HepG2 (cell line): Measurements from ENCODE around the gene SAE1. TPM values are rescaled to one million over a fixed set of nuclear protein-coding genes. Genes with fewer than 3 reads are reported as not detected.
A peak's percentile ranks its signal among the peaks of the same experiment; 100 is the strongest.

Experiments used
- CBX5 ChIP-seq: sonication (generic); formaldehyde crosslinking; IDR thresholded peaks from 2 replicates; pipeline ENCODE4 v1.4.0; 2020; ENCODE audit warnings: missing genetic modification reagents, borderline replicate concordance
- HMGXB3 ChIP-seq: sonication (generic); formaldehyde crosslinking; IDR thresholded peaks from 2 replicates; pipeline ENCODE4 v1.4.0; 2020; ENCODE audit warnings: missing genetic modification reagents, borderline replicate concordance
- HNF1B ChIP-seq: sonication (generic); formaldehyde crosslinking; IDR thresholded peaks from 2 replicates; pipeline ENCODE4 v1.5.1; 2020; ENCODE audit warnings: mild to moderate bottlenecking, moderate library complexity, missing genetic modification reagents
- HOXA3 ChIP-seq: sonication (generic); formaldehyde crosslinking; IDR thresholded peaks from 2 replicates; pipeline ENCODE4 v1.5.0; 2020; ENCODE audit warnings: missing genetic modification reagents
- IRF1 ChIP-seq: sonication (generic); formaldehyde crosslinking; IDR thresholded peaks from 2 replicates; pipeline ENCODE4 v1.4.0; 2020; ENCODE audit warnings: low read depth, mild to moderate bottlenecking, missing genetic modification reagents
- MAFF ChIP-seq: IDR thresholded peaks from 2 replicates; pipeline ENCODE4 v1.6.1; 2011; ENCODE audit warnings: low read depth, low read length, improper control_type of control experiment
- NFATC3 ChIP-seq: sonication (generic); formaldehyde crosslinking; IDR thresholded peaks from 2 replicates; pipeline ENCODE4 v1.5.1; 2020; ENCODE audit warnings: mild to moderate bottlenecking, missing genetic modification reagents
- SP140L ChIP-seq: sonication (generic); formaldehyde crosslinking; IDR thresholded peaks from 2 replicates; pipeline ENCODE4 v1.4.0; 2020; ENCODE audit warnings: missing genetic modification reagents, borderline replicate concordance
- ZBTB21 ChIP-seq: sonication (generic); formaldehyde crosslinking; IDR thresholded peaks from 2 replicates; pipeline ENCODE4 v1.4.0; 2020; ENCODE audit warnings: missing genetic modification reagents
- ZBTB37 ChIP-seq: sonication (generic); formaldehyde crosslinking; IDR thresholded peaks from 2 replicates; pipeline ENCODE4 v1.4.0; 2020; ENCODE audit warnings: mild to moderate bottlenecking, missing genetic modification reagents
- ZFY ChIP-seq: sonication (generic); formaldehyde crosslinking; IDR thresholded peaks from 2 replicates; pipeline ENCODE4 v1.4.0; 2020; ENCODE audit warnings: missing genetic modification reagents
- ZKSCAN1 ChIP-seq: fragments of 150-350 bp; IDR thresholded peaks from 2 replicates; pipeline ENCODE4 v1.6.1; 2014; ENCODE audit warnings: low read length
- ZNF136 ChIP-seq: sonication (generic); formaldehyde crosslinking; IDR thresholded peaks from 2 replicates; pipeline ENCODE4 v1.8.1; 2022; ENCODE audit warnings: low read depth, mild to moderate bottlenecking, moderate library complexity, missing genetic modification reagents
- ZNF235 ChIP-seq: sonication (generic); formaldehyde crosslinking; IDR thresholded peaks from 2 replicates; pipeline ENCODE4 v1.8.1; 2023; ENCODE audit warnings: mild to moderate bottlenecking, missing genetic modification reagents, borderline replicate concordance
- ZNF543 ChIP-seq: sonication (generic); formaldehyde crosslinking; IDR thresholded peaks from 2 replicates; pipeline ENCODE4 v1.4.0; 2020; ENCODE audit warnings: mild to moderate bottlenecking, missing genetic modification reagents
- ZNF576 ChIP-seq: sonication (generic); formaldehyde crosslinking; IDR thresholded peaks from 2 replicates; pipeline ENCODE4 v1.4.0; 2020; ENCODE audit warnings: mild to moderate bottlenecking, missing genetic modification reagents
- ZNF629 ChIP-seq: sonication (generic); formaldehyde crosslinking; conservative IDR thresholded peaks from 2 replicates; pipeline ENCODE4 v1.5.0; 2020; ENCODE audit warnings: missing genetic modification reagents
- ZNF775 ChIP-seq: sonication (generic); formaldehyde crosslinking; IDR thresholded peaks from 2 replicates; pipeline ENCODE4 v1.4.0; 2020; ENCODE audit warnings: missing genetic modification reagents, mild to moderate bottlenecking, moderate library complexity, borderline replicate concordance
- polyA plus RNA-seq, 8 experiments: library from polyadenylated mRNA; depleted of rRNA in 3 of 8; stranded (reverse) in 7 of 8; unstranded in 1 of 8; fragments of >200 nt; fragmentation: Illumina TruSeq in 4 of 8; extraction: Trizol in 4 of 8; gene quantifications; 2 replicates each; pipeline versions ENCODE4 v1.2.1 to v1.2.3, GENCODE V29; 2011 to 2016; ENCODE audit warnings: low read depth in 4 of 8, missing spikeins in 1 of 8, mixed read lengths in 1 of 8; ENCODE audit not compliant: insufficient read depth in 1 of 8
- total RNA-seq, 5 experiments: library from RNA; depleted of rRNA; stranded (reverse); fragments of >200 nt; fragmentation: Illumina TruSeq; extraction: Trizol; gene quantifications; 2 replicates each; pipeline ENCODE4 v1.2.3, GENCODE V29; 2016; ENCODE audit warnings: low read depth in 1 of 5

The SAE1 gene
- total and polyA plus RNA-seq, 2 of the 13 experiments (the other 11 are each of a cell fraction or from before 2014, with no cell fraction given): 87.6 to 197 TPM

- peak; percentile 72; the same call in 1 of the 2 replicates for TF ChIP-seq ZNF775 (CRISPR knock-in tag)
- peak; percentile 81 for TF ChIP-seq ZFY (CRISPR knock-in tag)
- peak; percentile 92 for TF ChIP-seq ZNF235 (CRISPR knock-in tag)
- peak; percentile 65 for TF ChIP-seq ZNF136 (CRISPR knock-in tag)
- 0 out of 2 replicates have a peak, but pooled peaks have one; percentile 36 for TF ChIP-seq ZNF629 (CRISPR knock-in tag)
- peak; percentile 99 for TF ChIP-seq ZBTB21 (CRISPR knock-in tag)
- peak; percentile 67; the same call in 1 of the 2 replicates for TF ChIP-seq HMGXB3
- TF ChIP-seq ZBTB37 (CRISPR knock-in tag): no peak
- TF ChIP-seq ZNF576 (CRISPR knock-in tag): peak; percentile 16; the same call in 1 of the 2 replicates
- TF ChIP-seq HOXA3 (CRISPR knock-in tag): peak; percentile 99
- TF ChIP-seq MAFF: no peak
- peak; percentile 44; the same call in 1 of the 2 replicates for TF ChIP-seq CBX5 (CRISPR knock-in tag)
- TF ChIP-seq ZNF543 (CRISPR knock-in tag): no peak; the same call in 1 of the 2 replicates
- TF ChIP-seq ZKSCAN1: no peak
- TF ChIP-seq HNF1B (CRISPR knock-in tag): 0 out of 2 replicates have a peak, but pooled peaks have one; percentile 23
- 0 out of 2 replicates have a peak, but pooled peaks have one; percentile 44 for TF ChIP-seq SP140L (CRISPR knock-in tag)
- no peak for TF ChIP-seq IRF1
- no peak for TF ChIP-seq NFATC3 (CRISPR knock-in tag)
These were observed 17.4 kb upstream of the SAE1 start, which contains the start of gene ZC3H4 (continued) for GRCh38 chr19:47112997-47113849.
